GM21528 (cell line): ENCODE data around the gene CDH13.

Experiments
- ATAC-seq: cut with Tn5 transposase; IDR thresholded peaks from one replicate; pipeline ENCODE4 v1.9.1; 2021; ENCODE audit warnings: mild to moderate bottlenecking, moderate library complexity; ENCODE audit not compliant: unreplicated experiment, low FRiP score

CDH13 gene

GRCh38 chr16:82979406-82980111 is 352.8 kb downstream of the CDH13 start:
- ATAC-seq, result no peak

- ATAC-seq, result no peak
These were observed 354.0 kb downstream of the CDH13 start for GRCh38 chr16:82980810-82981209.

- ATAC-seq, result no peak
These were observed 361.0 kb downstream of the CDH13 start for GRCh38 chr16:82987767-82988166.

GRCh38 chr16:82990155-82990554 is 363.4 kb downstream of the CDH13 start:
- ATAC-seq, result no peak

GRCh38 chr16:82991410-82991809 is 364.6 kb downstream of the CDH13 start:
- ATAC-seq, result no peak

GRCh38 chr16:82991966-82992675 is 365.4 kb downstream of the CDH13 start:
- ATAC-seq, result no peak

GRCh38 chr16:82992786-82993185 is 366.0 kb downstream of the CDH13 start:
- ATAC-seq, result no peak

GRCh38 chr16:82993415-82993814 is 366.6 kb downstream of the CDH13 start:
- ATAC-seq, result no peak

GRCh38 chr16:82993926-82994325 is 367.2 kb downstream of the CDH13 start:
- ATAC-seq, result no peak

- ATAC-seq, result no peak
These were observed 368.6 kb downstream of the CDH13 start for GRCh38 chr16:82995286-82995923.

- ATAC-seq, result no peak
These were observed 369.2 kb downstream of the CDH13 start for GRCh38 chr16:82995924-82996441.

- no peak for ATAC-seq
These were observed 370.0 kb downstream of the CDH13 start for GRCh38 chr16:82996814-82997213.

GRCh38 chr16:82999711-83000110 is 372.9 kb downstream of the CDH13 start:
- no peak for ATAC-seq

GRCh38 chr16:83002351-83003334 is 375.9 kb downstream of the CDH13 start:
- ATAC-seq, result no peak

GRCh38 chr16:83004868-83005652 is 378.3 kb downstream of the CDH13 start:
- ATAC-seq, result no peak

GRCh38 chr16:83005653-83006160 is 378.9 kb downstream of the CDH13 start:
- no peak for ATAC-seq

- ATAC-seq, result no peak
These were observed 384.3 kb downstream of the CDH13 start for GRCh38 chr16:83010776-83011720.

GRCh38 chr16:83011939-83012338 is 385.2 kb downstream of the CDH13 start:
- ATAC-seq, result no peak
